Fibroblast of lung (primary cell): Measurements from ENCODE around the gene TMEM37. TPM values are rescaled to one million over a fixed set of nuclear protein-coding genes. Genes with fewer than 3 reads are reported as not detected.

Source experiments
- DNase-seq, 2 donors: peaks; one replicate each; pipeline versions ENCODE4 v3.0.0 to v3.0.0-alpha.2; 2010; ENCODE audit warnings: low read depth in 2 of 2
- H2AFZ ChIP-seq: 2 replicates; pipeline ENCODE4 v1.5.1; 2012; ENCODE audit warnings: low read length, control low read depth, inconsistent platforms
- H3K27ac ChIP-seq: 2 replicates; pipeline ENCODE4 v1.5.1; 2011; ENCODE audit warnings: low read length, control low read depth; ENCODE audit not compliant: insufficient read depth
- H3K27me3 ChIP-seq: 2 replicates; pipeline ENCODE4 v1.5.1; 2011; ENCODE audit warnings: mild to moderate bottlenecking, low read length; ENCODE audit not compliant: control insufficient read depth, insufficient read depth
- H3K36me3 ChIP-seq: 2 replicates; pipeline ENCODE4 v1.5.1; 2011; ENCODE audit warnings: low read length; ENCODE audit not compliant: control insufficient read depth, insufficient read depth
- H3K4me1 ChIP-seq: 2 replicates; pipeline ENCODE4 v1.5.1; 2011; ENCODE audit warnings: low read length; ENCODE audit not compliant: control insufficient read depth, insufficient read depth; ENCODE audit errors: extremely low read depth
- H3K4me2 ChIP-seq: 2 replicates; pipeline ENCODE4 v1.5.1; 2011; ENCODE audit warnings: low read length, control low read depth; ENCODE audit not compliant: insufficient read depth; ENCODE audit errors: extremely low read depth
- H3K4me3 ChIP-seq, 4 experiments: fragments of 200-600 bp in 1 of 4; sonication (generic) in 1 of 4; replicated peaks in 1 of 4; 2 replicates each; pipeline ENCODE4 v1.5.1; 2011 to 2016; ENCODE audit warnings: low read length in 4 of 4, low read depth in 3 of 4, mild to moderate bottlenecking in 3 of 4, control low read depth in 2 of 4, inconsistent platforms in 1 of 4, mixed read lengths in 1 of 4; ENCODE audit not compliant: insufficient read depth in 1 of 4; ENCODE audit errors: control extremely low read depth in 1 of 4
- H3K79me2 ChIP-seq: 2 replicates; pipeline ENCODE4 v1.5.1; 2012; ENCODE audit warnings: mild to moderate bottlenecking, low read length, inconsistent platforms; ENCODE audit not compliant: control insufficient read depth, insufficient read depth
- H3K9ac ChIP-seq: 2 replicates; pipeline ENCODE4 v1.5.1; 2011; ENCODE audit warnings: mild to moderate bottlenecking, low read length, control low read depth; ENCODE audit not compliant: insufficient read depth
- H3K9me3 ChIP-seq: 2 replicates; pipeline ENCODE4 v1.5.1; 2012; ENCODE audit warnings: low read depth, low read length; ENCODE audit not compliant: control insufficient read depth, insufficient read depth
- H4K20me1 ChIP-seq: 2 replicates; pipeline ENCODE4 v1.5.1; 2011; ENCODE audit warnings: low read length; ENCODE audit not compliant: control insufficient read depth, insufficient read depth; ENCODE audit errors: extremely low read depth
- CTCF ChIP-seq, 2 donors: IDR thresholded peaks in 1 of 2; conservative IDR thresholded peaks in 1 of 2; 1 replicate in 1 of 2; 2 replicates in 1 of 2; pipeline ENCODE4 v1.5.1; 2011 to 2012; ENCODE audit warnings: low read length in 2 of 2, control low read depth in 1 of 2, inconsistent platforms in 1 of 2, low read depth in 1 of 2, mild to moderate bottlenecking in 1 of 2
- EZH2 ChIP-seq: IDR thresholded peaks from 2 replicates; pipeline ENCODE4 v1.5.1; 2012; ENCODE audit warnings: low read length, control low read depth, mild to moderate bottlenecking; ENCODE audit errors: missing control alignments
- polyA plus RNA-seq, 2 donors: library from polyadenylated mRNA; depleted of rRNA in 1 of 2; stranded (reverse) in 1 of 2; unstranded in 1 of 2; fragments of >200 nt; gene quantifications; 2 replicates each; pipeline ENCODE4 v1.2.1, GENCODE V29; 2011 to 2012; ENCODE audit warnings: missing spikeins in 1 of 2
- total RNA-seq: library from RNA; depleted of rRNA; stranded (reverse); fragments of >200 nt; gene quantifications from 2 replicates; pipeline ENCODE4 v1.2.1, GENCODE V29; 2014

TMEM37 gene
- total and polyA plus RNA-seq, 2 donors (not counting 1 experiment from before 2014, with no cell fraction given), result 0.50 to 0.99 TPM

GRCh38 chr2:119435081-119435952 lies 3.7 kb downstream of the TMEM37 start:
- H3K79me2 ChIP-seq, result no peaks in the 10 kb centered on the region
- H3K4me1 ChIP-seq, result peaks cover 5% of the 10 kb centered on the region
- no peak overlapping the region for H2AFZ ChIP-seq
- no peak for DNase-seq
- no peaks in the 10 kb centered on the region for H3K36me3 ChIP-seq
- no peak overlapping the region for H3K27ac ChIP-seq
- no peaks in the 10 kb centered on the region for H3K9me3 ChIP-seq
- TF ChIP-seq EZH2 (no peak), CTCF (conservative IDR thresholded peaks at IDR 0.05 in 1 of 2, IDR thresholded peaks at IDR 0.05 in 1 of 2; ENCODE audit: low read depth in 1 of 2, low read length in 2 of 2) (no peak)
- H3K4me3 ChIP-seq, result no peak overlapping the region
- H4K20me1 ChIP-seq, result no peaks in the 10 kb centered on the region
- H3K4me2 ChIP-seq, result no peak overlapping the region
- H3K9ac ChIP-seq, result no peak overlapping the region
- peaks cover 9% of the 10 kb centered on the region for H3K27me3 ChIP-seq

- Histone ChIP-seq H3K4me2 (no peak overlapping the region), H3K4me3 (no peak overlapping the region), H3K36me3 (no peaks in the 10 kb centered on the region), H2AFZ (no peak overlapping the region), H3K9ac (no peak overlapping the region), H3K79me2 (no peaks in the 10 kb centered on the region), H3K27me3 (peaks cover 9% of the 10 kb centered on the region), H3K27ac (no peak overlapping the region), H4K20me1 (no peaks in the 10 kb centered on the region), H3K4me1 (peaks cover 5% of the 10 kb centered on the region), H3K9me3 (no peaks in the 10 kb centered on the region)
- DNase-seq, result no peak
- TF ChIP-seq CTCF (conservative IDR thresholded peaks at IDR 0.05 in 1 of 2, IDR thresholded peaks at IDR 0.05 in 1 of 2; ENCODE audit: low read depth in 1 of 2, low read length in 2 of 2) (no peak), EZH2 (no peak)
Measured at GRCh38 chr2:119435953-119436297, 4.3 kb downstream of the TMEM37 start.

- TF ChIP-seq EZH2, result no peak
- TF ChIP-seq CTCF (conservative IDR thresholded peaks at IDR 0.05 in 1 of 2, IDR thresholded peaks at IDR 0.05 in 1 of 2; ENCODE audit: low read depth in 1 of 2, low read length in 2 of 2), result no peak
- no peaks in the 10 kb centered on the region for H3K79me2 ChIP-seq
- no peak overlapping the region for H3K9ac ChIP-seq
- H3K27ac ChIP-seq, result no peak overlapping the region
- H3K4me1 ChIP-seq, result peaks cover 3% of the 10 kb centered on the region
- no peaks in the 10 kb centered on the region for H3K36me3 ChIP-seq
- no peak for DNase-seq
- peaks cover 8% of the 10 kb centered on the region for H3K27me3 ChIP-seq
- no peaks in the 10 kb centered on the region for H4K20me1 ChIP-seq
- H3K4me2 ChIP-seq, result no peak overlapping the region
- H3K9me3 ChIP-seq, result no peaks in the 10 kb centered on the region
- no peak overlapping the region for H3K4me3 ChIP-seq
- no peak overlapping the region for H2AFZ ChIP-seq
Measured at GRCh38 chr2:119436993-119437772, 5.5 kb downstream of the TMEM37 start.
